Activated T-helper 1 cell treated with anti-CD3 and anti-CD28 coated beads, Interleukin-12 subunit alpha, Interleukin-12 subunit beta, Interleukin-2, Interleukin-4 antibody, amounts not matched to agents 30 ng/mL and 10 ng/mL and 1 ng/mL, durations not matched to agents 14 hours and 24 hours and 36 hours (primary cell): Measurements from ENCODE around the gene HUS1B. TPM values are rescaled to one million over a fixed set of nuclear protein-coding genes. Genes with fewer than 3 reads are reported as not detected.
"Not testable (repeated sequence)": the region's sequence is repeated elsewhere in the genome, so short reads cannot be mapped to it uniquely, and the experiment has no call there.

Source experiments
- DNase-seq: peaks from one replicate; pipeline ENCODE4 v3.0.0; 2021; ENCODE audit warnings: low spot score
- H3K27ac Mint-ChIP-seq: one replicate; pipeline ENCODE4 v1.8.0; 2021; ENCODE audit warnings: mild to moderate bottlenecking, mixed read lengths
- H3K27me3 Mint-ChIP-seq: one replicate; pipeline ENCODE4 v1.8.0; 2022; ENCODE audit warnings: mild to moderate bottlenecking, moderate library complexity, mixed read lengths; ENCODE audit not compliant: insufficient read depth
- H3K36me3 Mint-ChIP-seq: one replicate; pipeline ENCODE4 v1.8.0; 2021; ENCODE audit warnings: low read depth, mixed read lengths
- H3K4me1 Mint-ChIP-seq: one replicate; pipeline ENCODE4 v1.8.0; 2021; ENCODE audit warnings: low read depth, mixed read lengths
- H3K4me3 Mint-ChIP-seq: one replicate; pipeline ENCODE4 v1.8.0; 2021; ENCODE audit warnings: mild to moderate bottlenecking, moderate library complexity, mixed read lengths
- H3K9me3 Mint-ChIP-seq: one replicate; pipeline ENCODE4 v1.8.0; 2021; ENCODE audit warnings: mixed read lengths
- intact Hi-C: fragments of 100-400 bp; cut with micrococcal nuclease; formaldehyde crosslinking; loops from one replicate; pipeline ENCODE4 v1.15.1; 2024
- total RNA-seq: library from RNA; stranded (reverse); gene quantifications from 2 replicates; pipeline ENCODE4 v1.2.3, GENCODE V29; 2022

Gene HUS1B
- 2.7 and 2.8 TPM in 2 replicates for total RNA-seq

DNA sequence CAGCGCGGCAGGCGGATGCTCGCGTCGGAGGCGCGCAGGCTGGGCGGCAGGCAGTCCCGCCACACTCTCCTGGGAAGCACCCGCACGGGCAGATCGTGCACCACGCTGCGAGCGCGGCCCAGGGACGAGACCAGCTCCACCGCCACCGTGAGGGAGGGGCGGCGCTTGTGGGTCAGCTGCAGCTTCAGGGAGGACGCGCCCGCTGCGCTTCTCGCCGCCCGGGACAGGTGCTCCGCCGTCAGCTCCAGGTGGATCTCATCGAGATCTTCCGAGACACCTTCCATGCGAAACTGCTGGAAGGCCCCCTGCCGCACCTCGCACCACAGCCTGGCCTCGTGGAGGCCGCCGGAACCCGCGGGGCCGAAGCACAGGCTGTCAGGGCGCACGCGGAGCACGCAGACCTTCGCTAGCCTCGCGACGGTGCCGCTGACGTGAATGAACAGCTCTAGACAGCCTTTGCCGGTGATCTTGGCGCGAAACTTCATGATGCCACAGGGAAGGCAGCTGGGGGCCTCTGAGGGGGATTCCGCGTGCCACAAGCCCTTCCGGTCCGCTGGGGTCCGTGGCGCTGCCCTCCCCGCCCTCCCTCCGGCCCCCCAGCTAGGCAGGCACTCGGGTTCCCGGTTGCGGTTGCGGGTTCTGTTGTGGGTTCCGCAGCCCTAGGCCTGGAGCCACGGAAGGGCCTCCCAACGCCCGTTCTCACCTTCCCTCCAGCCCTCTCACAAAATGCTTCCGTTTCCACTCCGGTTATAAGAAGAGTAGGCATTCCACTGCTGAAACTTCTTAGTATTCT is at the start of gene HUS1B:
TSS of gene HUS1B (minus strand) at position 641 of the 793 bp plus-strand sequence. CDS start at position 485, 156 bp downstream.
- H3K4me1 Mint-ChIP-seq: peaks cover 37% of the 10 kb centered on the region
- no peaks in the 10 kb centered on the region for H3K9me3 Mint-ChIP-seq
- H3K4me3 Mint-ChIP-seq: no peak within 1 kb of the TSS
- no peak within 1 kb of the TSS for H3K27ac Mint-ChIP-seq
- DNase-seq: no peak
- intact Hi-C loops: no loop called here
- H3K27me3 Mint-ChIP-seq: no peaks in the 10 kb centered on the region
- H3K36me3 Mint-ChIP-seq: peaks cover 18% of the 10 kb centered on the region

GRCh38 chr6:706146-706545 is 49.2 kb upstream of the HUS1B start:
- H3K27ac Mint-ChIP-seq: no peak overlapping the region

GRCh38 chr6:705047-705446 is 48.1 kb upstream of the HUS1B start:
- Mint-ChIP-seq H3K36me3 (peaks cover 3% of the 10 kb centered on the region), H3K27ac (no peak overlapping the region), H3K9me3 (no peaks in the 10 kb centered on the region), H3K4me3 (no peak overlapping the region), H3K27me3 (peaks cover 9% of the 10 kb centered on the region), H3K4me1 (peaks cover 21% of the 10 kb centered on the region)
- no peak for DNase-seq
- intact Hi-C loops: no loop called here

More at GRCh38 chr6:706146-706545, 49.2 kb upstream of the HUS1B start:
- DNase-seq: no peak
- Mint-ChIP-seq H3K27me3 (peaks cover 6% of the 10 kb centered on the region), H3K4me3 (no peak overlapping the region), H3K36me3 (peaks cover 2% of the 10 kb centered on the region), H3K4me1 (peaks cover 27% of the 10 kb centered on the region), H3K9me3 (no peaks in the 10 kb centered on the region)
- intact Hi-C loops: no loop called here

DNA sequence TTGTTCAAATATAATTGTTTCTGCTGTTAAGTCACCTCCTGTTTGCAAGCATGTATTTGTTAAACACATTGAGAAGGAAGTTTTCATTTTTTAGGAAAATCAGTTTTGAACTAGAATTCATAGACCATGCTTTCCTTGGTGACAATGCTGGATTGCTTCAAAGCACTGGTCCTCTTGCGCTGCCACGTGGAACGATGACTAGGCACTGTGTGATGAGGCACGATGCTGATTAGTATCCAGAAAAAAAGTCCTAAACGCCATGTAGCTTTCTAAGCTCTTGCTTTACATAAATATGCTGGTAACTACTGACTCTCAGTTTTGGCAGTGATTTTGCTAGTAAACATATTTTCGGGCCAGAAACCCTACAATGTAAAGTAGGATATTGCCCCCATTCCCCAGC is 47.1 kb upstream of the HUS1B start:
- intact Hi-C loops: no loop called here
- Mint-ChIP-seq H3K27me3 (peaks cover 13% of the 10 kb centered on the region), H3K4me1 (peaks cover 13% of the 10 kb centered on the region), H3K36me3 (peaks cover 3% of the 10 kb centered on the region), H3K4me3 (no peak overlapping the region), H3K27ac (no peak overlapping the region), H3K9me3 (no peaks in the 10 kb centered on the region)
- no peak for DNase-seq

- H3K27me3 Mint-ChIP-seq: peaks cover 13% of the 10 kb centered on the region
- H3K4me3 Mint-ChIP-seq: no peak overlapping the region
- H3K36me3 Mint-ChIP-seq: peaks cover 3% of the 10 kb centered on the region
- intact Hi-C loops: no loop called here
- peaks cover 11% of the 10 kb centered on the region for H3K4me1 Mint-ChIP-seq
- H3K27ac Mint-ChIP-seq: no peak overlapping the region
- no peaks in the 10 kb centered on the region for H3K9me3 Mint-ChIP-seq
- no peak for DNase-seq
Measured at GRCh38 chr6:703552-703951, 46.7 kb upstream of the HUS1B start.

GRCh38 chr6:701700-702479 is 45.0 kb upstream of the HUS1B start:
- H3K27me3 Mint-ChIP-seq: peaks cover 13% of the 10 kb centered on the region
- no peak for DNase-seq
- no peaks in the 10 kb centered on the region for H3K4me1 Mint-ChIP-seq
- no peak overlapping the region for H3K27ac Mint-ChIP-seq
- no peak overlapping the region for H3K4me3 Mint-ChIP-seq
- no peaks in the 10 kb centered on the region for H3K9me3 Mint-ChIP-seq
- peaks cover 4% of the 10 kb centered on the region for H3K36me3 Mint-ChIP-seq
- intact Hi-C loops: no loop called here

DNA sequence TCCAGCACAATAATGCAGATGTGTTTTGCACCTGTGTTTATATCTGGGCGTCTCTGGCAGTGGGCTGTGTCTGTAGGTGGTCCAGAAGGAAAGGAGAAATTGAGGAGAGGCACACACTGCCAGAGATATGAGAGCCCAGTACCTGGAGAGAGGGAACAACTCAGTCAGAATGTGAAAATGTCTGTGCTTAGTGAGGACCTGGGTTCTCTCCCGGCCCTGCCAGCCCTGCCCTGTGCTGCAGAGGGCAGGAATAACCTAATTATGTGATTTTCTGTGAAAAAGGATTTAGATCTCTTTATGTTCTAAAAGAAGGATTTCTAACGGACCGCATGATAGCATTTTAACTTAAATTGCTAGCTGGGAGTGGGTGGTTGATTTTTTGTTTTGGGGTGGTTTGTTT is 44.3 kb upstream of the HUS1B start:
- H3K27ac Mint-ChIP-seq: no peak overlapping the region
- DNase-seq: no peak
- peaks cover 13% of the 10 kb centered on the region for H3K27me3 Mint-ChIP-seq
- H3K9me3 Mint-ChIP-seq: no peaks in the 10 kb centered on the region
- intact Hi-C loops: no loop called here
- no peak overlapping the region for H3K4me3 Mint-ChIP-seq
- H3K4me1 Mint-ChIP-seq: no peaks in the 10 kb centered on the region
- H3K36me3 Mint-ChIP-seq: peaks cover 3% of the 10 kb centered on the region

DNA sequence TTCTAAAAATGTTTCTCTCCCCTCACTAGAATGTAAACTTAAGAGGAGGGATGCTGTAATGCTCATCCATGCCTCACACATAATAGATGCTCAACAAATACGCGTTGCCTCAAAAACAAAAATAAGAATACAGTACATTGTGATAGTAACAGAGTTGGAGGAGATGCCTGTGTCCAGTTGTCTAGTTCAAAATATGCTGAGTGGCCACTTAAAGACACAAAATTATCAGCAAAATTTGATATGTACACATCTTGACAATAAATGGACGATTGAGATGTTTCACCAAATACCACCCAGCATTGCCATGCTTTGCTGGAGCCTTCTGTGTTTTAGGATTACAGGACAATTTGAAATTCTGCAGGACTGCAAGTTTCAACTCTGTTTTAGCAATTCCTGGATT is 43.6 kb upstream of the HUS1B start:
- Mint-ChIP-seq H3K27me3 (peaks cover 13% of the 10 kb centered on the region), H3K36me3 (peaks cover 3% of the 10 kb centered on the region), H3K27ac (no peak overlapping the region), H3K9me3 (no peaks in the 10 kb centered on the region), H3K4me3 (no peak overlapping the region), H3K4me1 (no peaks in the 10 kb centered on the region)
- DNase-seq: no peak
- intact Hi-C loops: no loop called here

DNA sequence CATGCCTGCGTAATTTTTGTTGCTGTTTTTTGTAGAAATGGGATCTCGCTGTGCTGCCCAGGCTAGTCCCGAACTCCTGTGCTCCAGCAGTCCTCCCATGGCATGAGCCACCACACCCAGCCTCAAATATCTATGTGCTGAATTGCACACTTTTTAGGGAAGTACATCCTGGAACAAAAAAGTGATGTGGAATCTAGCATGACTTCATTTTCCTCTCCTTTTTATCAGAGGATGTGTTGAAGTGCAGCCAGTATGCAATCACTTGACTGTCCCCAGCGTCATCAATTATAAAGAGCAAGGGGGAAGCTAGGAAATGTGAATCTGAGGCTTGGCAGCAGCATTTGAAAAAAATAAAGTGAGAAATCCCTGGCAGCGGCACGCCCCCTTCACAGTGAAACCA is 42.4 kb upstream of the HUS1B start:
- H3K27ac Mint-ChIP-seq: no peak overlapping the region
- H3K9me3 Mint-ChIP-seq: no peaks in the 10 kb centered on the region
- DNase-seq: no peak
- intact Hi-C loops: no loop called here
- H3K4me1 Mint-ChIP-seq: no peaks in the 10 kb centered on the region
- H3K27me3 Mint-ChIP-seq: peaks cover 13% of the 10 kb centered on the region
- peaks cover 3% of the 10 kb centered on the region for H3K36me3 Mint-ChIP-seq
- no peak overlapping the region for H3K4me3 Mint-ChIP-seq

GRCh38 chr6:694431-695126 is 37.7 kb upstream of the HUS1B start:
- intact Hi-C loops: loop anchor here (5.0 kb wide), 4 partner anchors 67 to 357 kb away; no protein-coding TSS in a partner anchor
- H3K36me3 Mint-ChIP-seq, DNase-seq, H3K9me3 Mint-ChIP-seq, H3K27ac Mint-ChIP-seq, H3K4me3 Mint-ChIP-seq, H3K27me3 Mint-ChIP-seq: not testable (repeated sequence)
- peaks cover 26% of the 10 kb centered on the region for H3K4me1 Mint-ChIP-seq

DNA sequence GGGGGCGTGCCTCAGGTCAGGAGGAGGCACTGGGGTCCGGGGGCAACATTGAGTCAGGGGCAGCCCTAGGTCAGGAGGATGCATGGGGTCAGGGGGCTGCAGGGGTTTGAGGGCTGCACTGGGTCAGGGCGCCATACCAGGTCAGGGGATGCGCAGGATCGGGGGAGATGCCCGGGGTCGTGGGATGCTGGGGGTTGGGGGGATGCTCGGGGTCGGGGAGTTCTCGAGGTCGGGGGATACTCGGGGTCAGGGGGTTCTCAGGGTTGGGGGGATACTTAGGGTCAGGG is 36.8 kb upstream of the HUS1B start:
- Mint-ChIP-seq H3K27me3 (no peaks in the 10 kb centered on the region), H3K27ac (peak overlapping the region; percentile 44), H3K36me3 (peaks cover 9% of the 10 kb centered on the region), H3K4me1 (peaks cover 31% of the 10 kb centered on the region), H3K4me3 (peak overlapping the region; percentile 92), H3K9me3 (no peaks in the 10 kb centered on the region)
- no peak for DNase-seq
- intact Hi-C loops: loop anchor here (1.0 to 5.0 kb wide), 8 partner anchors 8 to 356 kb away; no protein-coding TSS in a partner anchor

DNA sequence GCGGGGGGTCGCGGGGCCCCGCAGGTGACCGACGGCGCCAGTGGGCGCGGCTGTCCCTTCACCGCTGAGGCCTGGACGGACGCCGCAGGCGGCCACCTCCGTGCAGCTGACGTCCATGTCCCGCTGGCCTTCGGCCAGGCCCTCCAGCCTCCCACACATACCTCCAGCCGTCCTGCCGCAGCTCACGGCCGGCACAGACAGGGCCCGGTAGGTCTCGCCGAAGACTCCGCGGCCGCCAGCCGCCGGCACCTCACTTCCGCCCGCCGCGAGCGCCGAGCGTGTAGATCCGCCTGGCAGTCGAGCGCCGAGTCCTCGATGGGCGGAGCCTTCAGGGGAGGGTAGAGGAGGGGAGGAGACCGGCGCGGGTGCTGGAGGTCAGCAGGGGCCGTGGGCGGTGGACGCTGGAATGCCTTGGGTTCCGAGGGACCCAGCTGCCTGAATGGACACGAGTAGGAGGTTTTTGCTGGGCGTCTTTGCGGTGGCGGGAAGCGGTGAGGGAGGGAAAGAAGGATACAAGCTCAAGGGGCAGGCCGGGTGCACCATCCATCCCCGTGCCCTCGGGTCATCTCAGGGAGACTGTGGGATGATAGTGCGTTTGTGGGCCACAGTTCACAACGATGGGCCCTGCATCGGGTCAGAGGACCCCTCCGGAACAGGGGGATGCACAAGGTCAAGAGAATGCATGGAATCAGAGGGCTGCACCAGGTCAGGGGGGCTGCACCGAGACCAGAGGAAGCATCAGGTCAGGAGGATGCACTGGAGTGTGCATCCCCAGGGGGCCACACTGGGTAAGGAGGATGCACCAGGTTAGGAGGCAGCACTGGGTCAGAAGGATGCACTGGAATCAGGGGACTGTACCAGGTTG is 36.2 kb upstream of the HUS1B start, which contains the start of gene EXOC2:
TSS of gene EXOC2 (minus strand) at position 282 of the 865 bp plus-strand sequence. CDS start 55,321 bp downstream, outside the sequence.
- no peaks in the 10 kb centered on the region for H3K27me3 Mint-ChIP-seq
- peak; percentile 86 for DNase-seq
- H3K27ac Mint-ChIP-seq: peak within 1 kb of the TSS; percentile 93
- intact Hi-C loops: loop anchor here (1.0 to 5.0 kb wide), 9 partner anchors 8 to 468 kb away; no protein-coding TSS in a partner anchor
- peak within 1 kb of the TSS; percentile 95 for H3K4me3 Mint-ChIP-seq
- peaks cover 31% of the 10 kb centered on the region for H3K4me1 Mint-ChIP-seq
- H3K9me3 Mint-ChIP-seq: no peaks in the 10 kb centered on the region
- peaks cover 9% of the 10 kb centered on the region for H3K36me3 Mint-ChIP-seq
